Activated naive CD4-positive, alpha-beta T cell treated with anti-CD3 and anti-CD28 coated beads, Interleukin-2, amount 50 U/mL, for 72 hours (primary cell): ENCODE results near the gene OOSP1. TPM values are rescaled to one million over a fixed set of nuclear protein-coding genes. Genes with fewer than 3 reads are reported as not detected.

ENCODE experiments used
- ATAC-seq, 2 donors: fragments of 150-1000 bp; cut with Tn5 transposase; 2 replicates each; pipeline ENCODE4 v1.10.0; 2021; ENCODE audit warnings: mild to moderate bottlenecking in 2 of 2, moderate library complexity in 2 of 2
- DNase-seq, 2 donors: peaks; one replicate each; pipeline ENCODE4 v3.0.0; 2021 to 2022; ENCODE audit warnings: low spot score in 2 of 2
- H3K27ac Mint-ChIP-seq, 2 donors: one replicate each; pipeline ENCODE4 v1.8.0; 2022; ENCODE audit warnings: mild to moderate bottlenecking in 2 of 2, mixed read lengths in 2 of 2
- H3K36me3 Mint-ChIP-seq, 2 donors: one replicate each; pipeline ENCODE4 v1.8.0; 2022; ENCODE audit warnings: mixed read lengths in 2 of 2
- H3K9me3 Mint-ChIP-seq, 2 donors: one replicate each; pipeline ENCODE4 v1.8.0; 2022; ENCODE audit warnings: mixed read lengths in 2 of 2
- total RNA-seq, 2 donors: library from RNA; stranded (reverse); gene quantifications; one replicate each; pipeline ENCODE4 v1.2.3, GENCODE V29; 2022

Gene OOSP1
- total RNA-seq, 2 donors from 2014 or later: not detected

GRCh38 chr11:59990421-59990820 lies 52.2 kb downstream of the OOSP1 start:
- H3K36me3 Mint-ChIP-seq: peaks cover 12 to 13% of the 10 kb centered on the region in 2 donors
- H3K9me3 Mint-ChIP-seq: peaks cover 29 to 33% of the 10 kb centered on the region in 2 donors
- H3K27ac Mint-ChIP-seq: no peak overlapping the region
- DNase-seq: no peak
- ATAC-seq: no peak

- Mint-ChIP-seq H3K36me3 (peaks cover 12 to 13% of the 10 kb centered on the region in 2 donors), H3K9me3 (peaks cover 29 to 33% of the 10 kb centered on the region in 2 donors), H3K27ac (no peak overlapping the region)
- ATAC-seq (no peak), DNase-seq (no peak)
Observed at GRCh38 chr11:59992425-59992824, 54.2 kb downstream of the OOSP1 start.

- ATAC-seq (no peak), DNase-seq (no peak)
- H3K27ac Mint-ChIP-seq: no peak overlapping the region
- peaks cover 0 to under 1% of the 10 kb centered on the region in 2 donors for H3K36me3 Mint-ChIP-seq
- peaks cover 0 to 2% of the 10 kb centered on the region in 2 donors for H3K9me3 Mint-ChIP-seq
Observed at GRCh38 chr11:59997800-59998199, 59.6 kb downstream of the OOSP1 start.

GRCh38 chr11:59999691-60000090 lies 61.5 kb downstream of the OOSP1 start:
- H3K27ac Mint-ChIP-seq: no peak overlapping the region
- ATAC-seq (no peak), DNase-seq (no peak)
- no peaks in the 10 kb centered on the region for H3K36me3 Mint-ChIP-seq
- no peaks in the 10 kb centered on the region for H3K9me3 Mint-ChIP-seq

- Mint-ChIP-seq H3K27ac (no peak overlapping the region), H3K36me3 (no peaks in the 10 kb centered on the region), H3K9me3 (no peaks in the 10 kb centered on the region)
- ATAC-seq (no peak), DNase-seq (no peak)
Observed at GRCh38 chr11:60003729-60004128, 65.5 kb downstream of the OOSP1 start.

GRCh38 chr11:60005360-60005759 lies 67.1 kb downstream of the OOSP1 start:
- ATAC-seq (no peak), DNase-seq (no peak)
- Mint-ChIP-seq H3K27ac (no peak overlapping the region), H3K9me3 (no peaks in the 10 kb centered on the region), H3K36me3 (no peaks in the 10 kb centered on the region)

Other genes starting within 250 kb of the OOSP1 start
- gene OR10V1, start 224.6 kb upstream of the OOSP1 start, total RNA-seq: not detected
- 10 to 100 TPM in 1 of 2 donors, 1 to 10 TPM in 1; 6.1 to 10.0 TPM for gene STX3, start 183.1 kb upstream of the OOSP1 start, total RNA-seq
- gene MRPL16, start 127.7 kb upstream of the OOSP1 start, total RNA-seq: 10 to 100 TPM; 67.9 to 94.2 TPM
- not detected for gene CBLIF, start 92.9 kb upstream of the OOSP1 start, total RNA-seq
- gene TCN1, start 71.9 kb upstream of the OOSP1 start, total RNA-seq: not detected
- not detected for gene OOSP3, start 59.6 kb upstream of the OOSP1 start, total RNA-seq
- not detected for gene OOSP4A, start 25.6 kb downstream of the OOSP1 start, total RNA-seq
- gene OOSP4B, start 78.7 kb downstream of the OOSP1 start, total RNA-seq: not detected
- not detected for gene OOSP2, start 102.0 kb downstream of the OOSP1 start, total RNA-seq
- not detected for gene MS4A3, start 118.2 kb downstream of the OOSP1 start, total RNA-seq
- gene MS4A2, start 150.2 kb downstream of the OOSP1 start, total RNA-seq: not detected
- gene MS4A6A, start 244.7 kb downstream of the OOSP1 start, total RNA-seq: not detected